Stimulated activated naive CD8-positive, alpha-beta T cell treated with anti-CD3 and anti-CD28 coated beads, Interleukin-15, Interleukin-2, amounts not matched to agents 100 U/mL and 50 U/mL, for 24 hours (primary cell): ENCODE data around the gene CD6.

Experiments
- ATAC-seq: fragments of 150-1000 bp; cut with Tn5 transposase; one replicate; pipeline ENCODE4 v1.10.0; 2021
- DNase-seq: peaks from one replicate; pipeline ENCODE4 v3.0.0; 2021

The CD6 gene

GRCh38 chr11:60971520-60971919, at the start of gene CD6:
CD6 (plus strand) TSS chr11:60971680; CDS start chr11:60971866, 186 bp downstream.
- DNase-seq, result peak; percentile 67
- ATAC-seq, result peak; percentile 69

GRCh38 chr11:60921777-60922335, 49.6 kb upstream of the CD6 start:
- ATAC-seq (no peak), DNase-seq (no peak)

- no peak for ATAC-seq
Observed at GRCh38 chr11:60922906-60923305, 48.6 kb upstream of the CD6 start.

GRCh38 chr11:60923326-60923725, 48.2 kb upstream of the CD6 start:
- DNase-seq (no peak), ATAC-seq (no peak)

More at GRCh38 chr11:60922906-60923305, 48.6 kb upstream of the CD6 start:
- no peak for DNase-seq

GRCh38 chr11:60923800-60924109, 47.7 kb upstream of the CD6 start:
- no peak for ATAC-seq
- no peak for DNase-seq

- ATAC-seq, result peak; percentile 32
- no peak for DNase-seq
Observed at GRCh38 chr11:60924110-60924905, 47.2 kb upstream of the CD6 start, which contains the start of gene TMEM132A. TMEM132A (plus strand) TSS chr11:60924460; CDS start chr11:60924634, 174 bp downstream.

- ATAC-seq (no peak), DNase-seq (no peak)
Observed at GRCh38 chr11:60924906-60925853, 46.3 kb upstream of the CD6 start.

GRCh38 chr11:60925868-60926267, 45.6 kb upstream of the CD6 start:
- ATAC-seq (peak; percentile 15), DNase-seq (no peak)

GRCh38 chr11:60926500-60926899, 45.0 kb upstream of the CD6 start:
- no peak for DNase-seq

GRCh38 chr11:60927061-60927592, 44.4 kb upstream of the CD6 start:
- DNase-seq (no peak), ATAC-seq (no peak)

More at GRCh38 chr11:60926500-60926899, 45.0 kb upstream of the CD6 start:
- no peak for ATAC-seq

GRCh38 chr11:60927600-60927999, 43.9 kb upstream of the CD6 start:
- ATAC-seq, result no peak
- no peak for DNase-seq

- DNase-seq, result no peak
- ATAC-seq, result no peak
Observed at GRCh38 chr11:60928563-60929001, 42.9 kb upstream of the CD6 start.

GRCh38 chr11:60929764-60930163, 41.7 kb upstream of the CD6 start:
- no peak for ATAC-seq
- no peak for DNase-seq

GRCh38 chr11:60930394-60930793, 41.1 kb upstream of the CD6 start:
- no peak for ATAC-seq
- DNase-seq, result no peak

- ATAC-seq (no peak), DNase-seq (no peak)
Observed at GRCh38 chr11:60931917-60932316, 39.6 kb upstream of the CD6 start.

GRCh38 chr11:60932605-60933356, 38.7 kb upstream of the CD6 start:
- ATAC-seq (no peak), DNase-seq (no peak)

- DNase-seq, result no peak
- no peak for ATAC-seq
Observed at GRCh38 chr11:60933416-60934123, 37.9 kb upstream of the CD6 start.

- ATAC-seq (no peak), DNase-seq (no peak)
Observed at GRCh38 chr11:60934124-60934789, 37.2 kb upstream of the CD6 start.

- no peak for DNase-seq
- ATAC-seq, result no peak
Observed at GRCh38 chr11:60934790-60935605, 36.5 kb upstream of the CD6 start.
